Right lobe of liver (tissue), 4 donors: Measurements from ENCODE around the gene TRABD2B.

ENCODE experiments used
- POLR2A ChIP-seq: fragments of 450-650 bp; IDR thresholded peaks from one replicate; pipeline ENCODE4 v1.6.1; 2017; ENCODE audit warnings: antibody characterized with exemption, mild to moderate bottlenecking
- TF ChIP-seq, protein P1 (sequence below), 4 donors: fragments of 200-600 bp in 3 of 4; fragments of 450-650 bp in 1 of 4; IDR thresholded peaks; one replicate each; pipeline versions ENCODE4 v1.5.1 to v1.8.0; 2016 to 2022; ENCODE audit warnings: antibody characterized with exemption in 4 of 4, mild to moderate bottlenecking in 2 of 4
- donor health status: DM: no; HTN: no; CAD: no.
- donor health status: DM: no; HTN: no; CAD: no.
- donor health status: DM: no; HTN: yes; CAD: no.

DNA sequence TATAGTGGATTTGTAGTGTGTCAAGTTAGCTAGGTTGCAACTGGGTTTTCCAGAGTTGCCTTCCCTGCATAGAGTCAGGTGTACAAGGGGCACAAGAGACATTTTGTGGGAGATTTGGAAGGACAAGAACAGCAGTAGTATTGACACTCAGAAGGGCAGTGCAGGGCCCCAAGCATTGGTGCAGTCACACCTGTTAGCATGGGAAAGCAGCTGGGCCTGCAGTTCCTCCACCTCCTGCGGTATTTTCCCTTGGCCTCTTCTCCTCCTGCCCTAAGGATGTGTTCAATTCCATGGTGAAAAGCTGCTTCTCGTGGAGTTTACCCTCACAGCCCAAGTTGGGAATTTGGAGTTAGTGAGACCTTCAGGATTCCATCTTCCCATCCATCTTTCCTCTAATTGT is 47.1 kb upstream of the TRABD2B start:
- TF ChIP-seq, protein P1, sequence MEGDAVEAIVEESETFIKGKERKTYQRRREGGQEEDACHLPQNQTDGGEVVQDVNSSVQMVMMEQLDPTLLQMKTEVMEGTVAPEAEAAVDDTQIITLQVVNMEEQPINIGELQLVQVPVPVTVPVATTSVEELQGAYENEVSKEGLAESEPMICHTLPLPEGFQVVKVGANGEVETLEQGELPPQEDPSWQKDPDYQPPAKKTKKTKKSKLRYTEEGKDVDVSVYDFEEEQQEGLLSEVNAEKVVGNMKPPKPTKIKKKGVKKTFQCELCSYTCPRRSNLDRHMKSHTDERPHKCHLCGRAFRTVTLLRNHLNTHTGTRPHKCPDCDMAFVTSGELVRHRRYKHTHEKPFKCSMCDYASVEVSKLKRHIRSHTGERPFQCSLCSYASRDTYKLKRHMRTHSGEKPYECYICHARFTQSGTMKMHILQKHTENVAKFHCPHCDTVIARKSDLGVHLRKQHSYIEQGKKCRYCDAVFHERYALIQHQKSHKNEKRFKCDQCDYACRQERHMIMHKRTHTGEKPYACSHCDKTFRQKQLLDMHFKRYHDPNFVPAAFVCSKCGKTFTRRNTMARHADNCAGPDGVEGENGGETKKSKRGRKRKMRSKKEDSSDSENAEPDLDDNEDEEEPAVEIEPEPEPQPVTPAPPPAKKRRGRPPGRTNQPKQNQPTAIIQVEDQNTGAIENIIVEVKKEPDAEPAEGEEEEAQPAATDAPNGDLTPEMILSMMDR (IDR thresholded peaks at IDR 0.05), result no peak
- no peak for TF ChIP-seq POLR2A
